T1000 (cell line): ENCODE data around the gene TOMT.
A peak's percentile ranks its signal among the peaks of the same experiment; 100 is the strongest.

ENCODE experiments used
- DNase-seq: peaks from one replicate; lab custom pipeline; 2025; ENCODE audit warnings: mixed read lengths; lab: John Stamatoyannopoulos, UW

The TOMT gene, protein sequence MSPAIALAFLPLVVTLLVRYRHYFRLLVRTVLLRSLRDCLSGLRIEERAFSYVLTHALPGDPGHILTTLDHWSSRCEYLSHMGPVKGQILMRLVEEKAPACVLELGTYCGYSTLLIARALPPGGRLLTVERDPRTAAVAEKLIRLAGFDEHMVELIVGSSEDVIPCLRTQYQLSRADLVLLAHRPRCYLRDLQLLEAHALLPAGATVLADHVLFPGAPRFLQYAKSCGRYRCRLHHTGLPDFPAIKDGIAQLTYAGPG

DNA sequence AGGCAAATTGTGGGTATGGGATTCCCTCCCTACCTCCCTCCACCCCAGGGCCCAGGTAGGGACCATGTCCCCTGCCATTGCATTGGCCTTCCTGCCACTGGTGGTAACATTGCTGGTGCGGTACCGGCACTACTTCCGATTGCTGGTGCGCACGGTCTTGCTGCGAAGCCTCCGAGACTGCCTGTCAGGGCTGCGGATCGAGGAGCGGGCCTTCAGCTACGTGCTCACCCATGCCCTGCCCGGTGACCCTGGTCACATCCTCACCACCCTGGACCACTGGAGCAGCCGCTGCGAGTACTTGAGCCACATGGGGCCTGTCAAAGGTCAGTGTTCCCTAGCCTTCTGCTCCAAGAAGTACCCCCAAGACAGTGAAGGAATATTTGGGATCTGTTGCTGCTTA lies at the start of gene TOMT:
Gene TOMT, plus strand, starts transcription at position 37 of the 400 bp plus-strand sequence. Its CDS starts 28 bp downstream, at position 65.
- no peak for DNase-seq

DNA sequence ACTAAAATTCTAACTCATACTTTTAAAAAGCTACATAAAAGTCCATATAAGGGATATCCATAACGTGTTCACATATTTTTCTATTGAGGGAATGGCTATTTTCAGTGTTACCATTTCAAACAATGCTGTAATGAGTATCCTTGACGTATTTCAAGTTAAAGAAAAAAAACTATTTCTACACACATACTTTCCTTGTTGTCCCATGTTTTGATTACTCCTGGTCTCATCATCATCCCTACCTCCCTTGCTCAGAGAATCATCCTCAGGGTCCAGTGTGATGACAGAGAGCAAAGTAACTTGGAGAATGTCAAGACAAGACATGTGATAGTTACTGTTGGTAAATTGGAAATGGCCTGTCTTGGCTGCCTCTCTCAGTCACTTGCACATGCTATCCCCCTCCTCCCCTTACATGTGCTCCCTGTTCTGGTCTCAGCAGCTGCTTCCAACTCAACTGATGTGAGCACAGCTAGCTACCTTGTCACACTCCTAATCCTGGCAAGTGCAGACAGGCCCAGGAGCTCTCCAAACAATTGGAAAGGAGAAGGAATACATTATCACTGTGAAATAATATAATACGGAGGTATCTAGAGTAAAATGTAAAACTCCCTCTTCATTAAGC lies 47.2 kb upstream of the TOMT start:
- no peak for DNase-seq

DNA sequence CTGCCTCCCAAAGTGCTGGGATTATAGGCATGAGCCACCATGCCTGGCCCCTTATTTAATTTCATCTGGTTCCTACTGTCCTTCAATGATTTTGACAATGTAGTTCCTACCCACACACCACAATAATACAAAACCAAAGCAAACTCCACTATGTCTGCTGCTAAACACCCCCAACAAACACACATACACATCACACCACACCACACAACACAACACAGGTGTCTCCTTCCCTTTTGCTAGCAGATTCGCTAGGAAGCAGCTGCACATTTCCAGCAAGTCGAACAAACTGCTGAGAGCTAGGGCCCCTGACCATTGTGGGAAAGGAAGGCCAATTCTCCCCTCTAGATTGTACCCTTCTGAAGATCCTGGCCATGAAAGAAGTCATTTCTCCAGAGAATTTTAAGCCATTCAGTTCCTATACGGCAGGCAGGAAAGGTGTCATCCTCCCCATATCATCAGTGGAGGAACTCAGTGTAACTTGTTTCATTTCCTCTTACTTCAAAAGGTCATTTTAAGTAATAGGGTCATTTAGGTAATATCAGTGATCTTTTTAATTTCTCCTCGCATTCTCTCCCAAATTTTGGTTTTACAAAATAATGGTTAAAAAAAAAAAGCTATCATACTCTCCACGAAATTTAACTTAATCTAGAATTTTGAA lies 43.9 kb upstream of the TOMT start:
- no peak for DNase-seq

DNA sequence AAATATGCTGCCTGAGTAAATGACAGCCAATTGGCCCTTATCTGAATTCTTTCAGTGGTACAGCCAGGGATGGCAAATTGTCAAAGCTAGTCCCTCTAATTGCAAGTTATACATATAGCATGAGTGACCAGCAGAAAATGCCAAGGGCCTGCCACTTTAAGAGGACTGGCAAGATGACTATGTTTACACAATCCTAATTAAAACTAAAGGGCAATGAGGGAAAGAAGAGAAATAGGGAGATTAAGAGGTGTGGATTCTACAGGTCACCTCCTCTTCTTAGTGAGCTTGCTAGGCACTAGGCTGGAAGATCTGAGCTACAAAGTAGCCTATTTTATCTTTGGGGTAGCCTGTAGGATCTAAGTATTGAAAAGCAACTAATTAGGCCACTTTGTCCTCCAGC lies 38.9 kb upstream of the TOMT start:
- DNase-seq = no peak

DNA sequence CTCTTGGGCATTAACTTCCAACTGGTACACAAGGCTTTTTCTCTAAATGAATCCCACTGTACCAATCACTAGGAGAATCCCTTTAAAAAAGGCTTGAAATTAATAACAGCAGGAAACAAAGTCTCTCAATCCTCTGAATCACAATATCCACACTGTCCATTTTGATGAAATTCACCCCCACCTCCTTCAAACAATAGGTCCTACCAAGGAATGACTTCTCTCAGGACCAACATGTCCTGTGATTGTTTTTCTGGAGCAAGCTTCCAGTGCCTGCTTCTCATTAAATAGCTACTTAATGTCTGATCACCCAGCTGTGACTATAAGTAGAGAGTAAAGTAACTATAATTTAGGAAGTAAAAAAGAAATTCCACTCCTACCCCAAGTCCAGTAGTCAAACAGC lies 38.5 kb upstream of the TOMT start:
- no peak for DNase-seq

DNA sequence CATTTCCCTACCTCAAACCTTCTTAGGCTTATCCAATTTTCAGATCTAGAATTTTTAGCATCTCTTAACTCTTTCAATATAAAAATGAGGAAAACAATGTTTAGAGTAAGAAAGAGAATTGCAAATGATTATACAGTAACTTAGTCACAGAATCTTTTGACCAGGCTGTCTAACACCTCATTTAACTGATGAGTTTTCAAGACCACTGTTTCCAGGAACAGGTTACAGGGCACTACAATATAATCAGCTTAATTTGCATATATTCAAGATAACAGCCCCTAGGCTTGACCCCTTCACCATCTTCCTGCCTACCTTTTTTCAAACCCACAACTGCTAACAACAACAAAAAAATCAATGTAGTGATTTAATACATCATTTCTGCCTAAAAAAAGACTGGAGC lies 38.0 kb upstream of the TOMT start:
- no peak for DNase-seq

DNA sequence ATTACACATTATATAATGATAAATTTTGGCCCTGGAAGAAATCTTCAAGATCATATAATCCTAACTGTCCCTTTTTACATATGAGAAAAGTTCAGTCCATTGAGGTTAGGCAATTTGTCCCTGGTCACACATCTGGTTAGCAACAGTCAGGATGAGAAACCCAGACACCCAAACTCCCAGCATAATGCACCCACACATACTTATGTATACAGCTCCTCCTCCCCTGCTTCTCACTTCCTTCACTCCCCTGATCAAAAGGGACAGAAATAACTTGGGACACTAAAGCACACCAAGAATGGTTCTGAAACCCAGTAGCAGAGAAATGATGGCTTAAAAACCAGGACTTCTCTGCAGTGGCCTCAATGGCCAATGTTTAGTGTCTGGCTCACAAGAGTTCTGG lies 36.5 kb upstream of the TOMT start:
- DNase-seq = no peak

DNA sequence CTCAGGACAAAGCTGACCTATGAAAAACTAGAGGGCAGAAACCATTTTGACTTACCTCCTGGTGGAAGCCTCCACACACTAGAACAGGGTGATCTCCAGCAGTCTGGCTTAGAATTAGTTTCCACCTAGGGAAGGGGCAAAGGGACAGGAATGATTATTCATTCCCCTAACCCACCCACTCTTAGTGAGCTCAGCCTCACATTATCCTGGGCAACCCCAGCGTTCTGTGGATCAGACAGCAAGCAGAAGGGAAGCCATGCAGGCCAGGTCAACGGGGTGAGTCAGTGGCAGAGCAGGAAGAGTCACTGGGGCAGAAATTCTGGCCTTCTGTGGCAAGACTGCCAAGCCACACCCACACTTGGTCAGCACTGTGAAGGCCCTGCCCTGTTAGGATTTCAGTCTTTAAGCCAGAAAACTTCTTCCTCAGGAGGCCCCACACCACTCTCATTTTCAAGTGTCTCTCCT lies 35.9 kb upstream of the TOMT start:
- DNase-seq = peak; percentile 39

DNA sequence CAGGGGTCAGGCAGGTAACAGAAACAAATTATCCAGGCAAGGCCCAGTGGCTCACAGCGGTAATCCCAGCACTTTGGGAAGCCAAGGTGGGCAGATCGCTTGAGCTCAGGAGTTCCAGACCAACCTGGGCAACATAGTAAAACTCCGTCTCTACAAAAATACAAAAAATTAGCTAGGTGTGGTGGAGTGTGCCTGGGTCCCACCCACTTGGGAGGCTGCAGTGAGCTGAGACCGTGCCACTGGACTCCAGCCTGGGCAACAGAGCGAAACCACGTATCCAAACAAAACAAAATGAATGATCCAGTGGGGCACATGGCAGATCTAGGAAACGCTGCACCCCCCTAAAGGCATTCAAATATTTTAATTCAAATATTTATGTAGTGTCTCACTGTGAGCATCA lies 35.2 kb upstream of the TOMT start:
- no peak for DNase-seq

DNA sequence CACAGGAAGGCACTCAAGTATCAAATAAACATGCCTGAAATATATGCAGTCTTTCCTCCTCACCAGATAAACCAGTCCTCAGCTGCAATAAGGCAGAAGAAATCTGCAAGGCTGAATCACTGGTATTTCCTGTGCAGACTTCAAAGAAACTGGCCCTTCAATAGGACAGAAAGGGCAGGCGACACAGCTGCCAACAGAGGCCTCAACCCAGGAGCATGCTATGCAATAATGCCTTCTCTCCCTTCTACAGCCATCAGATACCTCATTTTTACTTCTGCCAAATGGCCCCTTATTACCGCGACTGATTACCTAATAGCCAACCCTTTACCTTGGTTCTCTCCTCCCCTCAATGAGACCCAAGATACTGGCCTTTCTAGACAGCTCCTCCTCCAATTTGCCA lies 33.4 kb upstream of the TOMT start:
- peak; percentile 11 for DNase-seq

DNA sequence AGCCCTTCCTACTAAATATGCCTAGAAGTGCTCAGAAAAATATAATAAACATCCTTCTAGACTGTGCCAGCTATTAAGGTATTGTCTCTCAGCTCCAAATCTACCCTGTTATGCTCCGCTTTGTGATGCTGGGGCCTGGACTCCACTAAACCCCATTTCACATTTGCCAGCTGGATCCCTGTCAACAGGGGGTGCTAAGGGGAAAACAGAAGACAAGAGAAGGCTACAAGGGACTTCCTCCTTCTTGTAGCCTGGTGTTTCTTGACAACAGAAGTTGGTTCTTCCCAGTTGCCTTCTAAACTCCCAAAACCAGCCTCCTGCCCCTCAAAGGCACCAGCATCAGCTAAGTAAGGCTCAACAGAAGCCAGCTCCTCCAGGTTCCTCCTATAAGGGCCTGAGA lies 30.6 kb upstream of the TOMT start:
- no peak for DNase-seq

DNA sequence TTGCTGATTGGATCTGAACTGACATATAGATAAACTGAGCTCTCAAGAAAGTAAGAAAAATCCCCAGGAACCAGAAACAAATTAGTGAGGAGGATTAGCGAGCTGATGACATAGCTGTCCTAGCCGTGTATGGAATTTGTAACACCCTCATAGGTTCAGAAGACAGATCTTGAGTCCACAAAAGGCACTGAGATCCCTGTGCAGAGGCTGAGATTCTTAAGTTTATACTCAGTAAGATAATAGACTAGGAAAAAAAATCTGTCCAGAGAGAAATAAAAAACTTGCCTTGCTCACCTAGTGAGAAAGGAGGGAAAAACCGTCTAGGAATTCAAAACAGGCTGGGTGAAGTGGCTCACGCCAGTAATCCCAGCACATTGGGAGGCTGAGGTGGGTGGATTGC lies 30.0 kb upstream of the TOMT start:
- no peak for DNase-seq

DNA sequence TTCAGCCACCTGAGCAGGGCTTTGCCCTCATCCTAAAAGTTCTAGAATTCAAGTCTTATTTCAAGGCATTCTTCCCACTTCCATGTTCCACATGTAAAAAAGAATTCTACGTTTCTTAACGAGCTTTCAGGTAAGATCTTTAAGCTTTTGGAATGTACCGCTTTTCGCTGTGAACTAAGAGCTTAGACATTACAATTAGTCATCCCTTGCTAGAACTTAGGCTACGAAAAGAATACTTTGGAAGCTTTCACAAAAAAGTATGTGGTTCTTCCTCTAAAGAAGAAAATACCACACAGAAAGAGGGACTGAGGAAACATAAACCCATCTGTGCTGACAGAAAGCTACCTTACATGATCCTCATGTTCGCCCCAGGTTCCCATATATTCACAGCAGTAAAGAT lies 27.2 kb upstream of the TOMT start:
- no peak for DNase-seq

DNA sequence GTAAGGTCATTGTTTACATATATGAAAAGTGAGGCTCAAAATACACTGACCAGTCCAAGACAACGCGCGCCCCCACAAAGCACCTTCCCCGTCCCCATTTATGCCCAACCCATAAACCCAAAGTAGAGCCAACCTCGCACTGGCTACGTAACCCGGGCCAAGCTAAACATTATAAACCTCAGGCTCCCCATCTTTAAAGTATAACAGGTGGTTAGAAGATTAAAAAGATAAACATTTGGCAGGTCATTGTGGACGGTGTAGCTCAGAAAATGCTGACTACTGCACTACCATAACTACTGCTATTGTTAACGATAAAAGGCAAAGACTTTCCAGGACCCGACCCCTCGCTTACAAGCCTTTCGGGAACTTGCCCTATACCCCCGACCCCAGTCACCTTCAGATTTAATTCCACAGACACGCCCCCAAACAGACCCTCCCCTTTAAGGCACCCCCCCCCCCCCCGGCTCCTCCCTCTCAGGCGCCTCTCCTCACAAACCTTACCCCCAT lies 25.9 kb upstream of the TOMT start:
- no peak for DNase-seq

DNA sequence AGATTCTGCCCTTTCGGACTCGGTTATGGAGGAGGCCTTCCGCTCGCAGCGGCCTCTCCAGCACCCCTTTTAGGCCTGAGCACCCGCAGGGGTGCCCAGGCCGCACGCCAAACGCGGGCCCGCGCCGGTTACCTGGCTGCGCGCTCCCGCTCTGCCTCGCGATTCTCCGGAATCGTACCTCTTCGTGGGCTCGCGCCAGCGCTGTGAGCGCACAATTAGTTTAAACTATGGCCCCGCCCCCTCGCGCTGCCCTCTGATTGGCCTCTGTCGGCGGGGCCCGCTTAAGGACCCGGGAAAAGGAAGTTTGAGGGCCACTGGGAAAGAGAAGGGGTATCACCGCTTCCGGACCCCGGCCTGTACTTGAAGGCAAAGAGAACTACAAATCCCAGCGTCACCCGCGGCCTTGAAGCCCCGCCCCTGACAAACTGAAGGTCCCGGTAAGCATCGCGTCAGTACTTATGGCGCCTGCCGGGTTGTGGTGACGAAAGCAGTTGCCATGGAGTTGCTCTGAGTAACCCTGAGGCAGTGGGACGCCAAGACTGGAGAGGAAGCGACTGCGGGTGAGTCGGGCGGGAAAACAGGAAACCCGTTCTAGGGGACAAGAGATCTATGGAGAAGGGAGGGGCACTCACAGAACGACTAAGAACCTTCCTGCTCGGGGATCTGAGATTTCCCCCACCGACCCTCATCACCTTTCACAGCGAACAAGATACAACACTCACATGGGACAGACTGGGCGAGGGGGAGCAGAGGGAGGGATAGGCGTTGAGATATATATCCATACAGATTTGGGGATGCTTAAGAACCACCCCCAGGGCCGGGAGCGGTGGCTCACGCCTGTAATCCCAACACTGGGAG lies 25.2 kb upstream of the TOMT start, which contains the start of the genes LRRC51 and NUMA1:
Gene LRRC51, plus strand, starts transcription at position 525 of the 858 bp plus-strand sequence. CDS start 8,234 bp downstream, outside the sequence.
Gene NUMA1, minus strand, starts transcription at position 217 of the 858 bp plus-strand sequence. CDS start 44,599 bp downstream, outside the sequence.
- DNase-seq = peak; percentile 99

DNA sequence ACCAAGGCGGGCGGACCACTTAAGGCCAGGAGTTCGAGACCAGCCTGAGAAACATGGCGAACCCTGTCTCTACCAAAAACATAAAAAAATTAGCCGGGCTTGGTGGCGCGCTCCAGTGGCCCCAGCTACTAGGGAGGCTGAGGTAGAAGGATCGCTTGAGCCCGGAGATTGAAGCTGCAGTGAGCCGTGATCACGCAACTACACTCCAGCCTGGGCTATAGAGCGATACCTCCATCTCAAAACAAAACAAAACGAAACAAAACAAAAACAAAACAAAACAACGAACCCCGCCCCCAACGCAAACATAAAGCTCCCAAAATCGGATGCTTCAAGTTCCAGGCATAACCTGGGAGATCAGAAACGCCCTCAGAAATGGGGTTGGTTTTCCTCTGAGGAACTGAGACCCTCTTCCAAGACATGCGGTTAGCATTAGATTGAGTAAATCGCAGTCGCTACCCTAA lies 24.5 kb upstream of the TOMT start:
- no peak for DNase-seq

DNA sequence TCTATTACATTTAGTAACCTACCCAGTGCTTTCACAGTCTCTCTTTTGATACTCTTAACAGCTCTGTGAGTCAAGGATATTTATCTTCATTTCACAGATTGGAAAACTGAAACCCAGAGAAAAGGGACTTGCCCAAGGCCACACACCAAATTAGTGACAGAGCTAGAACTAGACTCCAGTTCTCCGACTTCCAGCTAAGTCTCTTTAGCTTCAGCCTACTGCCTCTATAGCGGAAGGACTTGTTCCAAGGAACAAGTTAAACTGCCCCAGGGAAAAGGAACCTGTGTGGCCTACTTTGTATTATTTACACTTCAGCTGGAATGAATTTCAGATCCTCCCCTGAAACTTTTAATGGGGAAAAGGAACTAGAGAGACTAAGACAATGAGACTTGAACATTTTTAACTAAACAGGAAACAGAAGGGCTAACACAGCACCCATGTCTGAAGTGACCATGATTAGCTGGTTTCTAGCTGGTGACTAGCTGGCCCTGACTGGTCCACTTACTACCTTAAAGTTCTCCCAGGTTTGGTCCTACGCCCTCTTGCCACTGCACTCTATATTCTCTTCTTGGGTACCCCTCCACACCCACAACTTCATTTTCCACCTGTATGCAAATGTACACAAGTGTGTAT lies 23.8 kb upstream of the TOMT start:
- no peak for DNase-seq

DNA sequence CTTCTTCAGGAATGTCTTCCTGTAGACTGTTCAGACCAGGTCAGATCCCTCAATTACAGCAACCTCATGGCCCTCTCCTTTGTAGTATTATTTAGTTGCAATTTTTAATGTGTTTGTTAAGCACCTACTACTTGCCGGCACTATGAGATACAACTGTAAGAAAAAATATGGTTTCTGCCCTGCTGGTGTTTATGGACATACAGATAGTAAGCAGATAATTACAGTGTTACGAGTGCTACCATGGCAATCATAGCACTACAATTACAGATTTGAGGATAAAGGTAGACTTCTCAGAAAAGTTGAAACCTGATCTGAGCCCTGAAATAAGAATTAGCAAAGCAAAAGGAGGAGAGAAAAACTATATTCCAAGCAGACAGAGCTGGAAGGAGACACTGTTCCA lies 22.3 kb upstream of the TOMT start:
- DNase-seq = no peak

DNA sequence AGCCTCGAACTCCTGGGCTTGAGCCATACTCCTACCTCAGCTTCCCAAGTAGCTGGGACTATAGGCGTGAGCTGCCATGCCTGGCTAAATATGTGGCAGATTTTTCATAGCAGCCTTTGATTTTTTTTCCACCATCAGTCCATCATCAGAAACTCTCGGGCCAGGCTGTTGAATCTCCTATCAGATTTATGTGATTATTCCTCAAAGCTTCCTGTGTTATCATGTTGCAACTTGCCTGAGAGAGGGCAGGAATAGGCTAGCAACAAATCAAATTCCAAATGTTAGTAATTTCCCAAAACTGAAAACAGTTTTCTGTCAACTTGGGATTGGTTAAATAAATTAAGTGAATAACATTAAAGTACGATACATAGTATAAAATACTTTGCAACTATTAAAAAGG lies 21.6 kb upstream of the TOMT start:
- no peak for DNase-seq

DNA sequence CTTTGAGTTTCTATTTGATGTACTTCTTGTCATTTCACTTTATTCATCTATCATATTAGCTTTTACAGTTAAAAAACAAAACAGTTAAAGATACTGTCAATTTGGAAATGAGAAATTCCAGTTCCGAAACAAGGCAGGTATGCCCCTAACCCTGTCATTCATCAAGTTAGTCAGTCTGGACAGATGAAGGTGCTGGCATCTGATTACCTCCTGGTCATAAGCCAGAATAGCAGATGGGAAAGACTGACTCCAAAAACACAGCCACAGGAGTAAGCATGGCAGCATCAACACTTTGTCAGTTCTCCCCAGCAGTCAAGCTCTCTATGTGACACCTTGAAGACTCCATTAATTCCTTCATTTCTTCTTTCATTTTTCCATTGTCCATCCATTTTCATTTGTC lies 20.8 kb upstream of the TOMT start:
- no peak for DNase-seq

DNA sequence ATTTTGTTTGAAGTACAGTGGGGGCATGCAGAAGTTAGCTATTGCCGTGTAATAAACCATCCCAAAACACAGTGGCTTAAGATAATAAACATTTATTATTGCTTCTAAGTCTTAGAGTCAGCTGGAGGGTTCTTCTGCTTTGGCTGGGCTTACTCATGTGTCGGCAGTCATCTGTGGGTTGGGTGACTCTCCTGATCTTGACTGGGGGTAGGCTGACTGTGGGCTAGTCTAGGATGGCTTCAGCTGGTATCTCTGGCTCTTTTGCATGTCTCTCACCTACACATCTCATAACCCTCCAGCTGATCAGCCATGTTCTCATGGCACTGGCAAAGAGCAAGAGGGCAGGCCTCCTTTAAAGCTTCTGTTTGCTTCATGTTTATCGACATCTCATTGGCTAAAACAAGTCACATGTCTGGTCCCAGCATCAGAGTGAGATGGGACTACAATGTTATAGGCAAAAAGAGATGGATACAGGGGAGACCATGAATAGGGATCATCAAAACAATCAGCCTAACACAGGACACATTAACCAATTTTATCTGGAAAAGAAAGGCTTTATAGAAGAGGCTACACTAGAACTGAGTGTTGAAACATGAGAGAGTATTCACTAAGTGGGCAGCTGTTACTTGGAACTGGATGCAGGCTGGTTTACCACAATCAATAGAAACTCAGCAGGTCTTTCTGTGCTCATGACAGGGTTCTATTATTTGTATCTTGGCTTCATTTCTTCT lies 19.9 kb upstream of the TOMT start:
- DNase-seq = no peak
